ENCODE data around the gene LAMB4. TPM values are rescaled to one million over a fixed set of nuclear protein-coding genes. Genes with fewer than 3 reads are reported as not detected.
A peak's percentile ranks its signal among the peaks of the same experiment; 100 is the strongest.

Gene LAMB4
- total and polyA plus RNA-seq, 4 donors = 0.24 TPM; not detected in 3

DNA sequence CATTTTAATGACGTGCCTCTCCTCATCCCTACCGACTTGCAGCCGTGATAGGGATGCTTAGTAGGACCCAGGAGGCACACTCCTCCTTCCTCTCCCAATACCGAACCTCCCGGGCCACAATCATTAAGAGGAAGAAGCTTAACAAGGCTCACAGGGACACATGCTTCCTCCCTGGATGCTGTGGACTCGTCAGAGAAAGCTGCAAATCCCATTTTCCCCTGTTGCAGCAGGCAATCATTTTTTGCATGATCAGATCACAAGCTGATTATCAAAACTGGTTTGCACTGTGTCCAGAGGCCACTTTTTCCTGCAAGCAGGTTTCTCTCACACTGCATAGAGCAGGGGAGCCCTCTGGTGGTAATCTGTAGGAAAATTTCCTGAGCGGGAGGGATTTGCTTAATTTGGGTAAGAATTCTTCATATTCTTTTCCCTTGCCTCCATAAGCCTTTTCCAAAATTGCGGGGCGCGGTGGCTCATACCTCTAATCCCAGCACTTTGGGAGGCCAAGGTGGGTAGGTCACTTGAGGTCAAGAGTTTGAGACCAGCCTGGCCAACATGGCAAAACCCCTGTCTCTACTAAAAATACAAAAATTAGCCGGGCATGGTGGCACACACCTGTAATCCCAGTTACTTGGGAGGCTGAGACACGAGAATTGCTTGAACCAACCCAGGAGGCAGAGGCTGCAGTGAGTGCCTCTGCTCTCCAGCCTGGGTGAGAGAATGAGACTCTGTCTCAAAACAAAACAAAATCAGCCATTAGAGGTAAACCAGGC is 16.1 kb upstream of the LAMB4 start:
- H3K4me1 ChIP-seq (ENCODE audit: control insufficient read depth in 1 of 2, insufficient read depth in 2 of 2, low read length in 2 of 2) = no peaks in the 10 kb centered on the region
- ATAC-seq (ENCODE audit: low FRiP score) = peak; percentile 85
- WGBS, 2 donors = 12 to 14% methylated on average over 12 of the region's 12 CpGs
- no peaks in the 10 kb centered on the region for H3K36me3 ChIP-seq (ENCODE audit: control insufficient read depth in 1 of 2, insufficient read depth in 2 of 2, low read length in 1 of 2)
- H3K9me3 ChIP-seq (ENCODE audit: control insufficient read depth, low read length) = no peaks in the 10 kb centered on the region
- peak overlapping the region in 1 of 2 donors; percentile 26 for H3K4me3 ChIP-seq (ENCODE audit: low read length in 2 of 2)
- peak in 1 of 2 donors; percentile 55 for DNase-seq
- H3K27me3 ChIP-seq (ENCODE audit: control insufficient read depth in 1 of 2, insufficient read depth in 2 of 2, low read length in 1 of 2) = peaks cover 0 to 2% of the 10 kb centered on the region in 2 donors
- H3K27ac ChIP-seq (ENCODE audit: low read depth in 1 of 2, low read length in 2 of 2) = no peak overlapping the region
- intact Hi-C loops (cut with DNase I) = loop anchor here (5.0 to 10.0 kb wide), 5 partner anchors 131 to 401 kb away; partner anchors contain the start of gene CBLL1 (in 1 of the 2)

DNA sequence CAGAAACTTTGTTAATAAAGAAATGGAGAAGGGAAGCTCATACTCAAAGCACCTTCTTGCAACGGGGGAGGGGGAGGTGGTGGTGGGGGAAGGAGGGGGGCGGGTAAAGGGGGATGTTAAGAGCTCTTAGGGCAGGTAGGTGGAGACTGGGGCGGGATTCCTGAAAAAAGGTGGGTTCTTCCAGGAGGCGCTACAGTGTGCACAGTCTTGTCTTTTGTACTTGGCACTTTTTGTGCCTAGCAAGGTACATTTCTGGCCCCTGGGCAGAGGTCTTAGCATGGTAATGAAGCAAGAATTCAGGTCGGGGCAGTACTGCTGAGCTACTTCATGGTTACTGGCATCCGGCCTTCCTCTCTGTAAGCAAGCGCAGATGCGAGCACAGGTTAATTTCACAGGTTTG is 15.2 kb upstream of the LAMB4 start:
- Histone ChIP-seq H3K27ac (ENCODE audit: low read depth in 1 of 2, low read length in 2 of 2) (no peak overlapping the region), H3K4me1 (ENCODE audit: control insufficient read depth in 1 of 2, insufficient read depth in 2 of 2, low read length in 2 of 2) (no peaks in the 10 kb centered on the region), H3K36me3 (ENCODE audit: control insufficient read depth in 1 of 2, insufficient read depth in 2 of 2, low read length in 1 of 2) (no peaks in the 10 kb centered on the region), H3K4me3 (ENCODE audit: low read length in 2 of 2) (no peak overlapping the region), H3K27me3 (ENCODE audit: control insufficient read depth in 1 of 2, insufficient read depth in 2 of 2, low read length in 1 of 2) (no peaks in the 10 kb centered on the region), H3K9me3 (ENCODE audit: control insufficient read depth, low read length) (no peaks in the 10 kb centered on the region)
- intact Hi-C loops (cut with DNase I) = loop anchor here (5.0 to 10.0 kb wide), 5 partner anchors 131 to 401 kb away; partner anchors contain the start of gene CBLL1 (in 1 of the 2)
- WGBS, 2 donors = 82 to 85% methylated on average over 8 of the region's 8 CpGs
- ATAC-seq (ENCODE audit: low FRiP score) (no peak), DNase-seq (no peak)

DNA sequence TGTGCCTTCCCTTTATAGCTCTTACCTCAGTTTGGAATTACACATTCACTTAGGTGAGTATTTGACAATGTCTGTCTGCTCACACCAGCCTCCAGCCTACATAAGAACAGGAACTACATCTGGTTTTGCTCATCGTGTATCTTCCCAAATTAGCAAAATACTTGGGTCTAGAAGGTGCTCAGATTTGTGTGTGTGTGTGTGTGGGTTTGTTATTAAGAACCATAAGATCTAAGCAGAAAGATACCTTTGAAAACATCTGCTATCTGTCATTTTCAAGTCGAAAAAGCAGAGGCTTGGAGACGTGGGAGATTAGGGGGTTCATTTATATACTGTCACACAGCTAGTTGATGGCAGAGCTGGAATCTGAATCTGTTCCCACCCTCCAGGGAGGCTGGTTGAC is 14.8 kb upstream of the LAMB4 start:
- Histone ChIP-seq H3K4me1 (ENCODE audit: control insufficient read depth in 1 of 2, insufficient read depth in 2 of 2, low read length in 2 of 2) (no peaks in the 10 kb centered on the region), H3K36me3 (ENCODE audit: control insufficient read depth in 1 of 2, insufficient read depth in 2 of 2, low read length in 1 of 2) (no peaks in the 10 kb centered on the region), H3K4me3 (ENCODE audit: low read length in 2 of 2) (no peak overlapping the region), H3K27ac (ENCODE audit: low read depth in 1 of 2, low read length in 2 of 2) (no peak overlapping the region), H3K27me3 (ENCODE audit: control insufficient read depth in 1 of 2, insufficient read depth in 2 of 2, low read length in 1 of 2) (no peaks in the 10 kb centered on the region), H3K9me3 (ENCODE audit: control insufficient read depth, low read length) (no peaks in the 10 kb centered on the region)
- DNase-seq = no peak
- intact Hi-C loops (cut with DNase I) = loop anchor here (5.0 to 10.0 kb wide), 5 partner anchors 130 to 400 kb away; partner anchors contain the start of gene CBLL1 (in 1 of the 2)
- no peak for ATAC-seq (ENCODE audit: low FRiP score)
- WGBS, 2 donors = 64 to 71% methylated on average over 3 of the region's 3 CpGs

DNA sequence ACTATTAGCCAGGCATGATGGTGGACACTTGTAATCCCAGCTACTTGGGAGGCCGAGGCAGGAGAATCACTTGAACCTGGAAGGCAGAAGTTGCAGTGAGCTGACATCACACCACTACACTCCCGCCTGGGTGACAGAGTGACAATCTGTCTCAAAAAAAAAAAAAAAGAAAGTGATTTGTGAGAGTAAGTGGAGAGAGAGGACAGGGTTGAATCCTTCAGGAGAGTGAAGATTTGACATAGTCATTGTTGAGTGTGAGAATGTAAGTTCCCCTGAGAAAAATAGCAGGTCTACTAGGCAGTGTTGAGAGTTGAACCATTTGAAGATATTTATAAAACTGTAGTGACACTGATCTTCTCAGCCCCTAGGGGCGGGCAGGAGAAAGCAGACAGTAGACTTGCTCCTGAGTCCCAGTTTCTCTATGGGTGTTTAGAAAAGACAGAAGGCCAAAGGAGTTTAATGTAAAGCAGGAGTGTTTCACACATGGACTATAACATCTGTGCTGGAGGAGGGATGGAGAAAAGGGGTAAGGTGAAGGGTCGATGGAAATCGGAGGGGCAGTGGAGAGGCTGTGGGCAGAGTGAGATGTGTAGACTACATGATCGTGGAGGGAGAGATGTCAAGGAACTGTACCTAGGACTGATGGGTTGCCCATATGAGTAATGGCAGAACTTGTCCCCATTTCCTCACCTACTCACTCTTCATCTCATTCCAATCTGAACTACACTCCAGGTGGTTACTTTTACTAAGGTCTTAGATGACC is 13.7 kb upstream of the LAMB4 start:
- WGBS, 2 donors = 94 to 97% methylated on average over 6 of the region's 6 CpGs
- Histone ChIP-seq H3K36me3 (ENCODE audit: control insufficient read depth in 1 of 2, insufficient read depth in 2 of 2, low read length in 1 of 2) (no peaks in the 10 kb centered on the region), H3K4me1 (ENCODE audit: control insufficient read depth in 1 of 2, insufficient read depth in 2 of 2, low read length in 2 of 2) (no peaks in the 10 kb centered on the region), H3K9me3 (ENCODE audit: control insufficient read depth, low read length) (no peaks in the 10 kb centered on the region), H3K4me3 (ENCODE audit: low read length in 2 of 2) (no peak overlapping the region), H3K27ac (ENCODE audit: low read depth in 1 of 2, low read length in 2 of 2) (no peak overlapping the region), H3K27me3 (ENCODE audit: control insufficient read depth in 1 of 2, insufficient read depth in 2 of 2, low read length in 1 of 2) (no peaks in the 10 kb centered on the region)
- intact Hi-C loops (cut with DNase I) = loop anchor here (10.0 kb wide), 4 partner anchors 129 to 399 kb away; partner anchors contain the start of gene CBLL1 (in 1 of the 2)
- DNase-seq (no peak), ATAC-seq (ENCODE audit: low FRiP score) (no peak)

DNA sequence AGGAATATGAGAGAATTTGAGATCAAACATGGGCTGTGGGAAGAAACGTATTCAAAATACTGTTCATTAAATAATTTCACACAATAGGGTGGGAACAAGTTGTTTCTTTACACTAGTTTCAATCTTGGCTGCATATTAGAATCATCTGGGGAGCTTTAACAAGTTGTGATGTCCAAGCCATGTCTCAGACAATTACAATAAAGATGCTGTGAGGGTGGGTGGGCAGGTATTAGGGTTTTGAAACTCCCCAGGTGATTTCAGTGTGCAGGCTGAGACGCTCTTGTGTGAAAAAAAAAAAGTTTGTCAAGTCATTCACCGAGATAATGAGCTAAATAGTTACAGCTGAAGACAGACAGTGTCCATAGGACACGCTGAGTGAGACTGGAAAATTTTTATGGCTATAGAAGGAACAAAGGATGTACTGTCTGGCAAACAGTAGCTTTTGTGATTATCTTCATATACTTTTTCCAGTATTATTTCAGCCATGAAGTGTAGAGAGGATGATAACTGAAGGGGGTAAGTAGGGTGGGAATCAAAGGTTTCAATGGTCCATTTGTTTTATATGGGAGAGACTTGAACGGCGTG is 12.6 kb upstream of the LAMB4 start:
- 91 to 92% methylated on average over 6 of the region's 6 CpGs for WGBS, 2 donors
- no peaks in the 10 kb centered on the region for H3K27me3 ChIP-seq (ENCODE audit: control insufficient read depth in 1 of 2, insufficient read depth in 2 of 2, low read length in 1 of 2)
- no peak overlapping the region for H3K4me3 ChIP-seq (ENCODE audit: low read length in 2 of 2)
- no peaks in the 10 kb centered on the region for H3K36me3 ChIP-seq (ENCODE audit: control insufficient read depth in 1 of 2, insufficient read depth in 2 of 2, low read length in 1 of 2)
- no peaks in the 10 kb centered on the region for H3K4me1 ChIP-seq (ENCODE audit: control insufficient read depth in 1 of 2, insufficient read depth in 2 of 2, low read length in 2 of 2)
- no peak for DNase-seq
- no peak overlapping the region for H3K27ac ChIP-seq (ENCODE audit: low read depth in 1 of 2, low read length in 2 of 2)
- no peaks in the 10 kb centered on the region for H3K9me3 ChIP-seq (ENCODE audit: control insufficient read depth, low read length)
- ATAC-seq (ENCODE audit: low FRiP score) = no peak
- intact Hi-C loops (cut with DNase I) = loop anchor here (10.0 kb wide), 4 partner anchors 128 to 398 kb away; partner anchors contain the start of gene CBLL1 (in 1 of the 2)

DNA sequence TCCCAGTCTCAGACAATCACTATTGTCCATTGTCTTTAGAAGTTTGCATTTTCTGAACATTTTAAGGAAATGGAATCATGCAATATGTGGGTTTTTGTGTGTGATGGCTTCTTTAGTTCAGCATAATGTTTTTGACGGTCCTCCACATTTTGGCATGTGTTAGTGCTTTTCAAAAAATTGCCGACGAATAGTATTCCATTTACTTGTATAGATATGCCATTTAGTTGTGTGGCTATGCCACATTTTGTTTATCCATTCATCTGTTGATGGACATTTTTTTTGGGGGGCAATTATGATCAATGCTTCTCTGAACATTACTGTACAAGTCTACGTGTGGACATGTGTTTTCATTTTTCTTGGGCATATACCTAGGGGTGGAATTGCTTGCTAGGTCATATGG is 12.0 kb upstream of the LAMB4 start:
- Histone ChIP-seq H3K4me1 (ENCODE audit: control insufficient read depth in 1 of 2, insufficient read depth in 2 of 2, low read length in 2 of 2) (no peaks in the 10 kb centered on the region), H3K27ac (ENCODE audit: low read depth in 1 of 2, low read length in 2 of 2) (no peak overlapping the region), H3K4me3 (ENCODE audit: low read length in 2 of 2) (no peak overlapping the region), H3K36me3 (ENCODE audit: control insufficient read depth in 1 of 2, insufficient read depth in 2 of 2, low read length in 1 of 2) (no peaks in the 10 kb centered on the region), H3K27me3 (ENCODE audit: control insufficient read depth in 1 of 2, insufficient read depth in 2 of 2, low read length in 1 of 2) (no peaks in the 10 kb centered on the region), H3K9me3 (ENCODE audit: control insufficient read depth, low read length) (no peaks in the 10 kb centered on the region)
- no peak for DNase-seq
- no peak for ATAC-seq (ENCODE audit: low FRiP score)
- 92 to 94% methylated on average over 4 of the region's 4 CpGs for WGBS, 2 donors
- intact Hi-C loops (cut with DNase I) = loop anchor here (10.0 kb wide), 4 partner anchors 127 to 397 kb away; partner anchors contain the start of gene CBLL1 (in 1 of the 2)

DNA sequence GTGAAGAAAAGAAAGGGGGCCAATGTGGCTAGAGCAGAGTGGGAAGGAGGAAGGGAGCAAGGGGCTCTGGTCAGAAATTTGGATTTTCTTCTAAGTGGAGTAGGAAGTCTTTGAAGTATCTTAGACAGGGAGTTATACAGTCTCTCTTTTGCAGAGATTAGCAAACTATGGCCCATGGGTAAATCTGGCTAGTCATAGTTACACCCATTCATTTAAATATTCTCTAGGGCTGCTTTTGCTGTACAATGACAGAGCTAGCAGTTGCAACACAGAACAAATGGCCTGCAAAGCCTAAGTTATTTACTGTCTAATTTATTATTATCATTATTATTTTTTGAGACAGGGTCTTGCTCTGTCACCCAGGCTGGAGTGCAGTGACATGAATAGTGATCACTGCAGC is 10.5 kb upstream of the LAMB4 start:
- Histone ChIP-seq H3K27me3 (ENCODE audit: control insufficient read depth in 1 of 2, insufficient read depth in 2 of 2, low read length in 1 of 2) (no peaks in the 10 kb centered on the region), H3K4me3 (ENCODE audit: low read length in 2 of 2) (no peak overlapping the region), H3K36me3 (ENCODE audit: control insufficient read depth in 1 of 2, insufficient read depth in 2 of 2, low read length in 1 of 2) (no peaks in the 10 kb centered on the region), H3K4me1 (ENCODE audit: control insufficient read depth in 1 of 2, insufficient read depth in 2 of 2, low read length in 2 of 2) (no peaks in the 10 kb centered on the region), H3K27ac (ENCODE audit: low read depth in 1 of 2, low read length in 2 of 2) (no peak overlapping the region), H3K9me3 (ENCODE audit: control insufficient read depth, low read length) (no peaks in the 10 kb centered on the region)
- no peak for ATAC-seq (ENCODE audit: low FRiP score)
- no peak for DNase-seq
- intact Hi-C loops (cut with DNase I) = loop anchor here (10.0 kb wide), 4 partner anchors 126 to 396 kb away; partner anchors contain the start of gene CBLL1 (in 1 of the 2)

DNA sequence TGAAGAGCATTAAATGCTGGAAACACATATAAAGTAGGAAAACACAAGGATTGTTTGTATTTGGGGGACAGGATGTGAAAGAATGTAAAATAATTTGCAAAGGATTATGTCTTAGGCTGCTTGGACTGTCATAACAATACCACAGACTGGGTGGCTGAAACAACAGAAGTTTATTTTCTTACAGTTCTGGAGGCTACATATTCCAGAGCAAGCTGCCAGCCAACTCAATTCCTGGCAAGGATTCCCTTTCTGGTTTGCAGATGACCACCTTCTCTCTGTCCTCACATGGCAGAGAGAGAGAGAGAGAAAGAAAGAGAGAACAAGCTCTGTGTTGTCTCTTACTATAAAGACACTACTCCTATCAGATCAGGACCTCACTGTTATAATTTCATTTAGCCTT is 8.8 kb upstream of the LAMB4 start:
- Histone ChIP-seq H3K4me1 (ENCODE audit: control insufficient read depth in 1 of 2, insufficient read depth in 2 of 2, low read length in 2 of 2) (no peaks in the 10 kb centered on the region), H3K4me3 (ENCODE audit: low read length in 2 of 2) (no peak overlapping the region), H3K27ac (ENCODE audit: low read depth in 1 of 2, low read length in 2 of 2) (no peak overlapping the region), H3K9me3 (ENCODE audit: control insufficient read depth, low read length) (no peaks in the 10 kb centered on the region), H3K36me3 (ENCODE audit: control insufficient read depth in 1 of 2, insufficient read depth in 2 of 2, low read length in 1 of 2) (no peaks in the 10 kb centered on the region), H3K27me3 (ENCODE audit: control insufficient read depth in 1 of 2, insufficient read depth in 2 of 2, low read length in 1 of 2) (no peaks in the 10 kb centered on the region)
- ATAC-seq (ENCODE audit: low FRiP score) (no peak), DNase-seq (no peak)
- intact Hi-C loops (cut with DNase I) = no loop called here

Data from aorta (tissue), 5 donors.